GM12865 (cell line): ENCODE data around the gene BMP2.

ENCODE experiments used
- DNase-seq: peaks from one replicate; pipeline ENCODE4 v3.0.0; 2010; ENCODE audit warnings: low read depth
- H3K4me3 ChIP-seq: 2 replicates; pipeline ENCODE4 v1.5.1; 2011; ENCODE audit warnings: mild to moderate bottlenecking, low read depth, low read length, control low read depth
- TF ChIP-seq, protein P1 (sequence below): IDR thresholded peaks from 2 replicates; pipeline ENCODE4 v1.5.1; 2011; ENCODE audit warnings: low read length, control low read depth, low read depth, inconsistent platforms; ENCODE audit not compliant: insufficient read depth; ENCODE audit errors: missing control alignments

The BMP2 gene

DNA sequence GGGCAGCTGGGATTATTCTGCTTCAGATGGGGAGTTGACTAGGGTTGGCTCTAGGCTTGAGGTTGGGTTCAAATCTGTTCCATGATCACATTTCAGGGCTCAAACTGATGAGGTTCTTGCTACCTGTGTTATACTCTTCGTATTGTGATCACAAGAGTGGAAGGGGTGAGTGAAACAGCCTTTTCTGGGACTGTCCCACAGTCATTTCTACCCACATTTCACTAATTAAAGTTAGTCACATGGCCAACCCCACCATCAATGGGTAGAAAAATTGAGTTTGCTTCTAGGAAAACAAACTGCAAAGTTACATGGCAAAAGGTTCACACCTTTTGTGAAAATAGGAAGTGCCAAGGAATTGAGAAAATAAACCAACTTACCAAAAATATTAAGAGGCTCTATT is 33.5 kb upstream of the BMP2 start:
- TF ChIP-seq, protein P1, sequence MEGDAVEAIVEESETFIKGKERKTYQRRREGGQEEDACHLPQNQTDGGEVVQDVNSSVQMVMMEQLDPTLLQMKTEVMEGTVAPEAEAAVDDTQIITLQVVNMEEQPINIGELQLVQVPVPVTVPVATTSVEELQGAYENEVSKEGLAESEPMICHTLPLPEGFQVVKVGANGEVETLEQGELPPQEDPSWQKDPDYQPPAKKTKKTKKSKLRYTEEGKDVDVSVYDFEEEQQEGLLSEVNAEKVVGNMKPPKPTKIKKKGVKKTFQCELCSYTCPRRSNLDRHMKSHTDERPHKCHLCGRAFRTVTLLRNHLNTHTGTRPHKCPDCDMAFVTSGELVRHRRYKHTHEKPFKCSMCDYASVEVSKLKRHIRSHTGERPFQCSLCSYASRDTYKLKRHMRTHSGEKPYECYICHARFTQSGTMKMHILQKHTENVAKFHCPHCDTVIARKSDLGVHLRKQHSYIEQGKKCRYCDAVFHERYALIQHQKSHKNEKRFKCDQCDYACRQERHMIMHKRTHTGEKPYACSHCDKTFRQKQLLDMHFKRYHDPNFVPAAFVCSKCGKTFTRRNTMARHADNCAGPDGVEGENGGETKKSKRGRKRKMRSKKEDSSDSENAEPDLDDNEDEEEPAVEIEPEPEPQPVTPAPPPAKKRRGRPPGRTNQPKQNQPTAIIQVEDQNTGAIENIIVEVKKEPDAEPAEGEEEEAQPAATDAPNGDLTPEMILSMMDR: no peak
- DNase-seq: no peak
- H3K4me3 ChIP-seq: no peak overlapping the region

DNA sequence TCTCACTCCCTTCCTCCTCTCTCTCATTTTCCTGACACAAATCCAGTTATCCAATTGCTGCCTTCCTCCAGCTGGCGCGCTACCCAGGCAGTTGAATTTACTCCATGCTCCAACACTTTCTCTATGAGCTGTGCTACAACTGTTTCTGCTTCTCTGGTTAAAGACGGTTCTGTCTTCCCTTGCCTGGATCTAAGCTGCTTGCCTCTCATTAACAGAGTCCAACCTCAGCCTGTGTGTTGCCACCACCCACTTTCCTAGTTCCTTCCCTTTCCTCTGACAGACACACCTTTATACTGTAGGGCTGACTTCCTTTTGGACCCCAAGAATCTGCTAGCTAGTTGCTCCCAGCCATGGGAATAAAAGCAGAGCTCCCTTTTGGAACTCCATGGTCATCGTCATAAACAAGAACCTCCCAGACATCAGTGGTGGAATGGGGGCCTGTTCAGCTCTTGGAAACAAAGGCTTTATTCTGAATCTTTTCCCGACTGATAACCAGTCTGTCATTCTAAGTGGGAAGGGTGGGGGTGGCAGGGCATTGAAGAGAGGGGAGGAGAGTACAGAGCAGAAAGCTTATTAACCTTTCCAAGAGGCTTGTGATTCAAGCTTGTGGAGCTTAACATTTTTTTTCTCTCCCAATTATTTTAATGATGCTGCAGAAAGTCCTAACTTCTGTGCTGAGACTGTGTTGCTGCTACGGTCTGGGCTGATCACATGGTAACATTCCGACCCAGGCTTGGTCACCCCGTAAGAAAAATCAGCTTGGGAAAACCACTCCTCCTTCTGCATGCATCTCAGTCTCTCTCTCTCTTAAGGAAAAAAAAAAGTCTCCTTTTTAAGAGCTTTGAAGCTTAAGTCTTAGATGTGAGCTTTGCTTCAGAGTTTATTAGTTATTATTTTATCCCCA is 31.3 kb upstream of the BMP2 start:
- DNase-seq: no peak
- TF ChIP-seq, protein P1: no peak
- H3K4me3 ChIP-seq: no peak overlapping the region

DNA sequence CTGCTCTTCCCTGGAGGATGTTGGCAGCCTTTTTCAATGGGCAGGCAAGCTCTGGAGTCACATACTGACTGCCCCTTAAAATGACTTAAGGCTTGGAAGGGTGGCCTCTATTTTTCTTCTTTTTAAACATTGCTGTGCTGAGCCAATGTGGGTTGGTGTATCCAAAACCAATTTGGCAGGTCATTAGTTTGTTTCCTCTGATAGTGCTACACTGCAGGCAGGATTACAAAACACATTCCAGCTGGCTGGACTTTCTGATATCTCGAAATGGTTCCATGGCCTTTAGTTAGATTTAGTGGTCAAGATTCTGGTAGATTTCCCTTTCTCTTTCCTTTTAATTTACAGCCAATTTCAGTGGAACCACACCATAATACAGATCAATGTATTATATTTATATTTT is 28.1 kb upstream of the BMP2 start:
- H3K4me3 ChIP-seq: no peak overlapping the region
- no peak for DNase-seq
- TF ChIP-seq, protein P1: no peak

DNA sequence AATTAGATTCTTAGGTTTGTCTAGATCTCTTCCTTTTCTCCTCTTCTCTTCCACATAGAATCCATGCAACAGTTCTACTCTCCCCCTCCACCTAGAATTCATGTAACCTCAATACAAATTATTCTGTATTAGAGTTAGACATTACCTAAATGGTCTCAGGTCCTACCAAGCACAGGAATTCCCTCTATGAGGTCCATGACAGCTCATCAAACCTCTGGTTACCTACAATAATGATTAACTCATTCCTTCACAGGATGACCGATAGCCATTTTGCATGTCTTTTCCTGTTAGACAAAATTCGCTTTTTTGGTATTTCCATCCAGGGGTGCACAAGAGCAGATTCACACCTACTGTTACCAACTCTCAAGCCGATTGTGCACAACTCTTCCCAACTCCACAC is 27.4 kb upstream of the BMP2 start:
- TF ChIP-seq, protein P1: no peak
- H3K4me3 ChIP-seq: no peak overlapping the region
- DNase-seq: no peak

DNA sequence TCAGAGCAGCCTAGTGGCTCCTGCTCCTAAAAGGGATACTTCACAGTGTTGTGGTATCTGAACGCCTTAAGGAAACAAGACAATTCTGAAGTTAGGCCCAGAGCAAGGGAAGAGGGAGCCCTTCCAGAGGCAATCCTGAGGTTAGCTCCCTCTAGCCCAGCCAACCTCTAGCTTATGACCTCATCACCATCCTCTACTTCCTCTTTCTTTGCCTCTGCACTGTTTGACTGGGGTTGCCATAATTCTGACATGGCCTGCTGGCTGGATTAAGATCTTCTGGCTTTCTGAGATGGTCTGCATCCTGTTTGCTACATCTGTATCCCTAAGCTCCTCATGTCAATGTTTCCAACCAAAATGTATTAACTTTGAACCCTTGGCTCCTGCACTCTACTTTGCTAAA is 23.3 kb upstream of the BMP2 start:
- no peak for DNase-seq

DNA sequence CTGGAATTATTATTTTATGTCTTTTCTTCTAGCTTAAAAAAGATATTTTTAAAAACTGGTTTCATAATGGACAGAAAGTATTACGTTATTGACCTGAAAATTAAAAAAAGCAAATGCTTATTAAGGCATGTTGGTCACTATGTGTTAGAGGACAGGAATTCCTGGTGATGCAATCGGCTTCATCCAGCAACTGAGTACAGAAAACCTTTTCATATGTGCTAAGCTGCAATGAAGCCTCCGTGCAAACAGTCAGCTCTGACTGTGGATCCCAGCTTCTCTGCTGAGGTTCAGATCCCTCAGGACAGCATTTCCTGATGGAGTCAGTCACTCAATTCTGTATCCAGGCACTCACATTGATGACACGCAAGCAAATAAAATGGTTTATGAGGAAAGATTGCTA is 22.7 kb upstream of the BMP2 start:
- no peak for DNase-seq
- TF ChIP-seq, protein P1: no peak

More for the DNA sequence above, 23.3 kb upstream of the BMP2 start:
- TF ChIP-seq, protein P1: no peak
- no peak overlapping the region for H3K4me3 ChIP-seq

DNA sequence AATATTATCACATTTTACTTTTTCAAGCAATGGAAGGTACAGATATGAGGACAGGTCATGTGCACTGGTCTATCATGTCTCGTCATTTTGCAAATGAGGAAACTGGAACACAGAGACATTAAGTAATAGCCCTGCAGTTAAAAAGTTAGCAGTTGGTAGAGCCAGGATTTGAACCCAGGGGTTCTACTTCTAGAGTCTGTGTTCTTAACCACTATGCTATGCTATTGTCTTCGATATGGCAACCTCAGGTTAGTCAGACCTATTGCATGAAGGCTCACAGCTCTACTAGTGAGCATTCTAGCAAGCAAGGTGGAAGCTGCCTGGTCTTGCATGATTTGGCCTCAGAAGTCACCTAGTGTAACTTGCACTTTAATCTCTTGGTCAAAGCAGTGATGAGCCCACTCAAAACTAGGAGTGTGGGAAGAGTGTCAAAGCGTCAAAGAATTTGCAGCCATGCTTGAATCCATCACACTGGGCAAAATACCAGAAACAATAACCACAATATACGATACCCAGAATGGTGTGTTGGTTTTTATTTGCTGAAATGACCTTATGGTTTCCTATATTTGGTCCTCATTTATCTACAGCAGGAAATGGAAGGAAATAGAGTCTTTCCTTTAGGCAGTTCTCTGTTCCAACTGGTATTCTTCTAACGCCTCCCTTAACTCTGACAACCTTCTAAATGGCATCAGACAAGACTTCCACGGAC is 20.4 kb upstream of the BMP2 start:
- DNase-seq: peak; percentile 9
- no peak overlapping the region for H3K4me3 ChIP-seq
- TF ChIP-seq, protein P1: no peak

More for the DNA sequence above, 22.7 kb upstream of the BMP2 start:
- H3K4me3 ChIP-seq: no peak overlapping the region
